Heart left ventricle (tissue), 13 donors: ENCODE measurements around the gene NUDC.

Source experiments
- POLR2A ChIP-seq, 2 donors: fragments of 450-650 bp; IDR thresholded peaks; one replicate each; pipeline ENCODE4 v1.6.1; 2017; ENCODE audit warnings: antibody characterized with exemption in 2 of 2, mild to moderate bottlenecking in 2 of 2, moderate library complexity in 2 of 2
- TF ChIP-seq, protein P1 (sequence below), 12 donors: fragments of 200-600 bp; sonication (generic) in 4 of 12; IDR thresholded peaks; one replicate each; pipeline versions ENCODE4 v1.5.0 to v1.8.0; 2018 to 2022; ENCODE audit warnings: antibody characterized with exemption in 12 of 12, mild to moderate bottlenecking in 5 of 12
- donor health status: ischemic (EF 13 %, LVEDD 7.1; RV severe dilation, severe dysfunction).
- donor health status: DM: no; HTN: yes; CAD: no.
- donor health status: DM: no; HTN: no; CAD: no.
- donor health status: ischemic (EF 25% LVEDD 6.9; RV normal size, moderate dysfunction).
- donor health status: ischemic (EF 25% LVEDD 5.7; RV mildly dilated, moderate dysfunction).
- donor health status: ischemic (EF 35%, LVEDD 5.7; RV mildly dilated, moderate dysfunction).
- donor health status: nonischemic (EF 11% LVEDD 7.7; RV severe dilation, severe dysfunction).
- donor health status: DM: yes; HTN: yes; CAD: no.
- donor health status: PGD.
- donor health status: ischemic (EF 29% LVEDD 5.4; RV normal size, mild dysfunction).
- donor health status: nonischemic (EF 23%, LVEDD 6.1; RV moderate dilation, normal function).

DNA sequence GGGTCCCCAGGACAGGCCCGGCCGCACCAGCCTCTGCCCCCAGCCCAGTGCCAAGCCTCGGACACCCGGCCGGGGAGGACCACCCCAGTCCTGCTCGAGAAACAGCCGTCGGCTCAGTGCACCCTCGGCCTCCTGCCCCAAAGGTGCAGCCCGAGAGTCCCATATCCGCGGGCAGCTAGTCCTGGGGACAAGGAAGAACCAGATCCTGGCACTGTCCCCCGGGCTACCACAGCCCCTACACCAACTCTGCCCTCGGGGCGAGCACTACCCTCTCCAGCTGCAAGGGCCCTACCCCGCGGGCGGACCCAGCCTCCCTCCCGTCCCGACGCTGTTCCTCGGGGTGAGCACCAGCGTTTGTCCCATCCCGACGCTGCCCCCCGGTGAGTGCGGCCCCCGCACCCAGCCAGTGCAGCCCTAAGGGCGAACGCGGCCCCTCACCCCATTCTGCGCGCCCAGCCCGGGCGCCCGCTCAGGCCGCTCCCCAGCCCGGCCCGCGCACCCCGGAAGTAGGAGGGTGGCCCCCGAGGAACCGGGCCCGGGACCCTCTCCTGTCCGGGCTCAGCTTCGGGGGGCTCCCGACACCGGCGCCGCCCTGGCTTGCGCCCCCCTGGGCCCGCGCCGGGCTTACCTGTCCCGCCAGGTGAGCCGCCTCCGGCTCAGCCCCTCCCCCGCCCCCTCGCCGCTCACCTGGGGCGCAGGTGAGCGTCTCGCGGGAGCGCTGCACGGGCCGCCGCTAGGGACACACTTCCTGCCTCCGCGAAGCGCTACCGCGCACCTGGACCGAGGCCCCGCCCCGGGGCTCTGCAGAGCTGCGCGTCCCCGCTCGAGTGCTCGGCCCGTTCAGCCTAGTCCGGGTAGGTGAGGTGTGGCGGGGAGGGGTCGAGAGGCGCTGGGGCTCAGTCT lies 38.4 kb downstream of the NUDC start, which contains the start of gene KDF1:
- TF ChIP-seq POLR2A (IDR thresholded peaks at IDR 0.05), result no peak
- TF ChIP-seq, protein P1, sequence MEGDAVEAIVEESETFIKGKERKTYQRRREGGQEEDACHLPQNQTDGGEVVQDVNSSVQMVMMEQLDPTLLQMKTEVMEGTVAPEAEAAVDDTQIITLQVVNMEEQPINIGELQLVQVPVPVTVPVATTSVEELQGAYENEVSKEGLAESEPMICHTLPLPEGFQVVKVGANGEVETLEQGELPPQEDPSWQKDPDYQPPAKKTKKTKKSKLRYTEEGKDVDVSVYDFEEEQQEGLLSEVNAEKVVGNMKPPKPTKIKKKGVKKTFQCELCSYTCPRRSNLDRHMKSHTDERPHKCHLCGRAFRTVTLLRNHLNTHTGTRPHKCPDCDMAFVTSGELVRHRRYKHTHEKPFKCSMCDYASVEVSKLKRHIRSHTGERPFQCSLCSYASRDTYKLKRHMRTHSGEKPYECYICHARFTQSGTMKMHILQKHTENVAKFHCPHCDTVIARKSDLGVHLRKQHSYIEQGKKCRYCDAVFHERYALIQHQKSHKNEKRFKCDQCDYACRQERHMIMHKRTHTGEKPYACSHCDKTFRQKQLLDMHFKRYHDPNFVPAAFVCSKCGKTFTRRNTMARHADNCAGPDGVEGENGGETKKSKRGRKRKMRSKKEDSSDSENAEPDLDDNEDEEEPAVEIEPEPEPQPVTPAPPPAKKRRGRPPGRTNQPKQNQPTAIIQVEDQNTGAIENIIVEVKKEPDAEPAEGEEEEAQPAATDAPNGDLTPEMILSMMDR (IDR thresholded peaks at IDR 0.05), result no peak
